AG09319 (cell line): ENCODE measurements around the gene CLDN20.

Source experiments
- DNase-seq: peaks from one replicate; pipeline ENCODE4 v3.0.0-alpha.2; 2010; ENCODE audit warnings: low read depth; ENCODE audit errors: extremely low read depth
- CTCF ChIP-seq: IDR thresholded peaks from 2 replicates; pipeline ENCODE4 v1.5.1; 2011; ENCODE audit warnings: low read depth, mild to moderate bottlenecking, inconsistent platforms, low read length, moderate library complexity

CLDN20 gene

GRCh38 chr6:155234687-155235086, 29.1 kb upstream of the CLDN20 start:
- no peak for DNase-seq
- TF ChIP-seq CTCF: no peak

- TF ChIP-seq CTCF: no peak
- DNase-seq: no peak
Observed at GRCh38 chr6:155235087-155235486, 28.7 kb upstream of the CLDN20 start.

- no peak for DNase-seq
- TF ChIP-seq CTCF: no peak
Observed at GRCh38 chr6:155237613-155238012, 26.2 kb upstream of the CLDN20 start.

- TF ChIP-seq CTCF: no peak
- DNase-seq: no peak
Observed at GRCh38 chr6:155240905-155241600, 22.8 kb upstream of the CLDN20 start.

GRCh38 chr6:155241966-155242365, 21.8 kb upstream of the CLDN20 start:
- no peak for TF ChIP-seq CTCF
- DNase-seq: no peak

- TF ChIP-seq CTCF: no peak
- DNase-seq: no peak
Observed at GRCh38 chr6:155244434-155244833, 19.4 kb upstream of the CLDN20 start.

- no peak for DNase-seq
- TF ChIP-seq CTCF: no peak
Observed at GRCh38 chr6:155245193-155245592, 18.6 kb upstream of the CLDN20 start.
